Kasumi-1 (cell line): ENCODE results near the gene CACNA1A.
"Not testable (repeated sequence)": the region's sequence is repeated elsewhere in the genome, so short reads cannot be mapped to it uniquely, and the experiment has no call there.

Source experiments
- DNase-seq, 2 experiments: peaks; one replicate each; lab custom pipeline; 2025; lab: John Stamatoyannopoulos, UW

Gene CACNA1A

GRCh38 chr19:13427273-13428051 is 78.8 kb downstream of the CACNA1A start:
- DNase-seq: no peak

- DNase-seq: not testable (repeated sequence)
Observed at GRCh38 chr19:13425875-13426274, 80.4 kb downstream of the CACNA1A start.

- no peak for DNase-seq
Observed at GRCh38 chr19:13425151-13425550, 81.1 kb downstream of the CACNA1A start.

- DNase-seq: no peak
Observed at GRCh38 chr19:13420780-13421179, 85.5 kb downstream of the CACNA1A start.

GRCh38 chr19:13417054-13417453 is 89.2 kb downstream of the CACNA1A start:
- DNase-seq: no peak

- DNase-seq: no peak
Observed at GRCh38 chr19:13411899-13412298, 94.4 kb downstream of the CACNA1A start.

- DNase-seq: no peak
Observed at GRCh38 chr19:13410946-13411345, 95.3 kb downstream of the CACNA1A start.

- DNase-seq: no peak
Observed at GRCh38 chr19:13408889-13409518, 97.3 kb downstream of the CACNA1A start.

- no peak for DNase-seq
Observed at GRCh38 chr19:13404236-13404635, 102.0 kb downstream of the CACNA1A start.

- DNase-seq: no peak
Observed at GRCh38 chr19:13401388-13401787, 104.9 kb downstream of the CACNA1A start.

- DNase-seq: no peak
Observed at GRCh38 chr19:13400296-13400695, 106.0 kb downstream of the CACNA1A start.

GRCh38 chr19:13399746-13400145 is 106.5 kb downstream of the CACNA1A start:
- DNase-seq: no peak

GRCh38 chr19:13398780-13399726 is 107.2 kb downstream of the CACNA1A start:
- DNase-seq: no peak

GRCh38 chr19:13398182-13398581 is 108.1 kb downstream of the CACNA1A start:
- DNase-seq: no peak

GRCh38 chr19:13396250-13397080 is 109.8 kb downstream of the CACNA1A start:
- DNase-seq: no peak

GRCh38 chr19:13382633-13382938 is 123.7 kb downstream of the CACNA1A start:
- no peak for DNase-seq

GRCh38 chr19:13381827-13382632 is 124.2 kb downstream of the CACNA1A start:
- no peak for DNase-seq

GRCh38 chr19:13376537-13376936 is 129.7 kb downstream of the CACNA1A start:
- no peak for DNase-seq

GRCh38 chr19:13373599-13373998 is 132.7 kb downstream of the CACNA1A start:
- no peak for DNase-seq

GRCh38 chr19:13370948-13371347 is 135.3 kb downstream of the CACNA1A start:
- no peak for DNase-seq
